Heart left ventricle (tissue), 16 donors: ENCODE data around the gene PATJ. TPM values are rescaled to one million over a fixed set of nuclear protein-coding genes. Genes with fewer than 3 reads are reported as not detected.

Source experiments
- ATAC-seq, 4 donors: fragments of 200-7000 bp; cut with Tn5 transposase; one replicate each; pipeline ENCODE4 v1.9.1; 2020 to 2022; ENCODE audit warnings: moderate library complexity in 4 of 4, mild to moderate bottlenecking in 3 of 4, moderate number of reproducible peaks in 1 of 4
- DNase-seq, 5 donors: peaks; one replicate each; pipeline ENCODE4 v3.0.0-alpha.2; 2020
- H3K27ac ChIP-seq, 12 donors: fragments of 200-600 bp; sonication (generic) in 4 of 12; one replicate each; pipeline versions ENCODE4 v1.5.0 to v1.8.0; 2016 to 2022; ENCODE audit warnings: mild to moderate bottlenecking in 2 of 12
- H3K27me3 ChIP-seq, 9 donors: fragments of 200-600 bp; sonication (generic) in 2 of 9; one replicate each; pipeline versions ENCODE4 v1.5.1 to v1.8.0; 2016 to 2022; ENCODE audit warnings: mild to moderate bottlenecking in 3 of 9
- H3K36me3 ChIP-seq, 9 donors: fragments of 200-600 bp; sonication (generic) in 2 of 9; one replicate each; pipeline versions ENCODE4 v1.5.0 to v1.8.0; 2018 to 2022; ENCODE audit warnings: mild to moderate bottlenecking in 2 of 9
- H3K4me1 ChIP-seq, 12 donors: fragments of 200-600 bp; sonication (generic) in 4 of 12; one replicate each; pipeline versions ENCODE4 v1.5.0 to v1.8.0; 2016 to 2022; ENCODE audit warnings: mild to moderate bottlenecking in 3 of 12
- H3K4me3 ChIP-seq, 12 donors: fragments of 200-600 bp; sonication (generic) in 4 of 12; one replicate each; pipeline versions ENCODE4 v1.5.0 to v1.8.0; 2017 to 2022; ENCODE audit warnings: mild to moderate bottlenecking in 9 of 12, moderate library complexity in 4 of 12
- H3K9me3 ChIP-seq, 12 donors: fragments of 200-600 bp; sonication (generic) in 4 of 12; one replicate each; pipeline versions ENCODE4 v1.5.0 to v1.8.0; 2016 to 2022; ENCODE audit warnings: mild to moderate bottlenecking in 1 of 12
- CTCF ChIP-seq, 12 donors: fragments of 200-600 bp; sonication (generic) in 4 of 12; IDR thresholded peaks; one replicate each; pipeline versions ENCODE4 v1.5.0 to v1.8.0; 2018 to 2022; ENCODE audit warnings: antibody characterized with exemption in 12 of 12, mild to moderate bottlenecking in 5 of 12
- POLR2A ChIP-seq, 2 donors: fragments of 450-650 bp; IDR thresholded peaks; one replicate each; pipeline ENCODE4 v1.6.1; 2017; ENCODE audit warnings: antibody characterized with exemption in 2 of 2, mild to moderate bottlenecking in 2 of 2, moderate library complexity in 2 of 2
- WGBS, 4 donors: extraction: QIAGEN DNeasy Blood & Tissue Kit in 2 of 4; methylation state at CpG; one replicate each; pipeline versions ENCODE4 v1.1.5 to v1.1.7; 2013 to 2018; 5-methylcytosine and 5-hydroxymethylcytosine counted together
- intact Hi-C, 10 donors: fragments of 100-400 bp; cut with DNase I; formaldehyde crosslinking; loops; one replicate each; pipeline versions ENCODE4 v1.11.1 to v1.14.2; 2022
- polyA plus RNA-seq, 2 donors: library from polyadenylated mRNA; stranded (reverse); fragments of 200-250 nt; gene quantifications; one replicate each; pipeline ENCODE4 v1.2.3, GENCODE V29; 2013
- total RNA-seq, 9 donors: library from RNA; depleted of rRNA in 2 of 9; stranded (reverse); fragments of >200 nt in 2 of 9; fragmentation: NEBNext Ultra II Directional in 3 of 9; extraction: Animal tissue kit (Norgen Biotek cat#: 25700) in 3 of 9; gene quantifications; one replicate each; pipeline versions ENCODE4 v1.1.0 to v1.2.4, GENCODE V29; 2016 to 2023
- donor health status: ischemic (EF 13 %, LVEDD 7.1; RV severe dilation, severe dysfunction).
- donor health status: healthy with polysubstance abuse.
- donor health status: DM: no; HTN: yes; CAD: no.
- donor health status: DM: no; HTN: no; CAD: no.
- donor health status: ischemic (EF 25% LVEDD 6.9; RV normal size, moderate dysfunction).
- donor health status: ischemic (EF 25% LVEDD 5.7; RV mildly dilated, moderate dysfunction).
- donor health status: healthy.
- donor health status: DM: yes; HTN: yes; CAD: no.
- donor health status: ischemic (EF 35%, LVEDD 5.7; RV mildly dilated, moderate dysfunction).
- donor health status: nonischemic (EF 11% LVEDD 7.7; RV severe dilation, severe dysfunction).
- donor health status: DM: yes; HTN: yes; CAD: no.
- donor health status: PGD.
- donor health status: ischemic (EF 29% LVEDD 5.4; RV normal size, mild dysfunction).
- donor health status: nonischemic (EF 23%, LVEDD 6.1; RV moderate dilation, normal function).

The PATJ gene
- total and polyA plus RNA-seq, 11 donors, result 6.6 to 190 (median 105) TPM

GRCh38 chr1:62126579-62127290, 384.5 kb downstream of the PATJ start:
- Histone ChIP-seq H3K27me3 (no peaks in the 10 kb centered on the region), H3K4me1 (peaks cover 0 to 4% (median 0%) of the 10 kb centered on the region in 12 donors), H3K4me3 (no peak overlapping the region), H3K27ac (no peak overlapping the region), H3K9me3 (no peaks in the 10 kb centered on the region), H3K36me3 (peaks cover 0 to 34% (median 18%) of the 10 kb centered on the region in 9 donors)
- 92 to 93% (median 93%) methylated on average over 5 of the region's 5 CpGs for whole genome bisulfite sequencing, 4 donors
- TF ChIP-seq CTCF (IDR thresholded peaks at IDR 0.05) (no peak), POLR2A (IDR thresholded peaks at IDR 0.05) (no peak)
- intact Hi-C loops, result no loop called here
- no peak for DNase-seq
- ATAC-seq, result no peak

- H3K36me3 ChIP-seq, result peaks cover 0 to 47% (median 22%) of the 10 kb centered on the region in 9 donors
- no peak overlapping the region for H3K27ac ChIP-seq
- no peaks in the 10 kb centered on the region for H3K9me3 ChIP-seq
- H3K4me1 ChIP-seq, result no peaks in the 10 kb centered on the region
- TF ChIP-seq CTCF (IDR thresholded peaks at IDR 0.05), result no peak
- no peak for TF ChIP-seq POLR2A (IDR thresholded peaks at IDR 0.05)
- intact Hi-C loops, result no loop called here
- no peaks in the 10 kb centered on the region for H3K27me3 ChIP-seq
- 92 to 97% (median 93%) methylated on average over 14 of the region's 14 CpGs for WGBS, 4 donors
- ATAC-seq, result no peak
- no peak overlapping the region for H3K4me3 ChIP-seq
- no peak for DNase-seq
Measured at GRCh38 chr1:62128745-62129144, 386.5 kb downstream of the PATJ start.

GRCh38 chr1:62131093-62131725, 388.9 kb downstream of the PATJ start:
- WGBS, 4 donors, result 64 to 74% (median 68%) methylated on average over 6 of the region's 6 CpGs
- intact Hi-C loops, result loop anchor here in 7 of 10 donors (2.0 to 10.0 kb wide), 4 partner anchors 46 to 176 kb away; no protein-coding TSS in a partner anchor

More at GRCh38 chr1:62131093-62131725, 388.9 kb downstream of the PATJ start:
- Histone ChIP-seq H3K27me3 (no peaks in the 10 kb centered on the region), H3K36me3 (peaks cover 0 to 47% (median 22%) of the 10 kb centered on the region in 9 donors), H3K9me3 (no peaks in the 10 kb centered on the region), H3K4me3 (no peak overlapping the region), H3K27ac (no peak overlapping the region), H3K4me1 (no peaks in the 10 kb centered on the region)
- TF ChIP-seq CTCF (IDR thresholded peaks at IDR 0.05) (peak; percentile 51 to 86 (median 78)), POLR2A (IDR thresholded peaks at IDR 0.05) (no peak)
- ATAC-seq, result peak in 3 of 4 donors; percentile 81 to 89 (median 82)
- peak in 2 of 5 donors; percentile 25 to 34 for DNase-seq
